Panc1 (cell line): ENCODE results near the gene RGS9.

Experiments used
- POLR2AphosphoS5 ChIP-seq: IDR thresholded peaks from 2 replicates; pipeline ENCODE4 v1.6.1; 2012; ENCODE audit warnings: mild to moderate bottlenecking, low read depth, low read length, moderate library complexity
- SIN3A ChIP-seq: IDR thresholded peaks from 2 replicates; pipeline ENCODE4 v1.6.1; 2012; ENCODE audit warnings: low read depth, mild to moderate bottlenecking, low read length, moderate library complexity, borderline replicate concordance; ENCODE audit not compliant: insufficient read depth
- TCF7L2 ChIP-seq: IDR thresholded peaks from 2 replicates; pipeline ENCODE4 v1.6.1; 2011; ENCODE audit warnings: mild to moderate bottlenecking, low read depth, low read length, inconsistent platforms
- TF ChIP-seq, protein P1 (sequence below): fragments of 450-650 bp; IDR thresholded peaks from 2 replicates; pipeline ENCODE4 v1.5.1; 2017; ENCODE audit warnings: mild to moderate bottlenecking
- TF ChIP-seq, protein P2 (sequence below), 2 experiments: IDR thresholded peaks; 2 replicates each; pipeline ENCODE4 v1.6.1; 2011 to 2012; ENCODE audit warnings: low read depth in 2 of 2, control low read depth in 1 of 2, low read length in 1 of 2, mild to moderate bottlenecking in 1 of 2, moderate library complexity in 1 of 2; ENCODE audit not compliant: insufficient read depth in 1 of 2

DNA sequence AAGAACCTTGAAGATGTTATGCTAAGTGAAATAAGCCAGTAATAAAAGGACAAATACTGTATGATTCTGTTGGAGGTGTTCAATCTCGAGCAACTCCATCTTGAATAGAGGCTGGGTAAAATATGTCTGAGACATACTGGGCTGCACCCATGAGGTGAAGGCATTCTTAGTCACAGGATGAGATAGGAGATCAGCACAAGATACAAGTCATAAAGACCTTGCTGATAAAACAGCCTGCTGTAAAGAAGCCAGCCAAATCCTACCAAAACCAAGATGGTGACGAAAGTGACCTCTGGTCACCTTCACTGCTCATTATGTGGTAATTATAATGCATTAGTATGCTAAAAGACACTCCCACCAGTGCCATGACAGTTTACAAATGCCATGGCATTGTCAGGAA lies 98.1 kb downstream of the RGS9 start:
- TF ChIP-seq, protein P1, sequence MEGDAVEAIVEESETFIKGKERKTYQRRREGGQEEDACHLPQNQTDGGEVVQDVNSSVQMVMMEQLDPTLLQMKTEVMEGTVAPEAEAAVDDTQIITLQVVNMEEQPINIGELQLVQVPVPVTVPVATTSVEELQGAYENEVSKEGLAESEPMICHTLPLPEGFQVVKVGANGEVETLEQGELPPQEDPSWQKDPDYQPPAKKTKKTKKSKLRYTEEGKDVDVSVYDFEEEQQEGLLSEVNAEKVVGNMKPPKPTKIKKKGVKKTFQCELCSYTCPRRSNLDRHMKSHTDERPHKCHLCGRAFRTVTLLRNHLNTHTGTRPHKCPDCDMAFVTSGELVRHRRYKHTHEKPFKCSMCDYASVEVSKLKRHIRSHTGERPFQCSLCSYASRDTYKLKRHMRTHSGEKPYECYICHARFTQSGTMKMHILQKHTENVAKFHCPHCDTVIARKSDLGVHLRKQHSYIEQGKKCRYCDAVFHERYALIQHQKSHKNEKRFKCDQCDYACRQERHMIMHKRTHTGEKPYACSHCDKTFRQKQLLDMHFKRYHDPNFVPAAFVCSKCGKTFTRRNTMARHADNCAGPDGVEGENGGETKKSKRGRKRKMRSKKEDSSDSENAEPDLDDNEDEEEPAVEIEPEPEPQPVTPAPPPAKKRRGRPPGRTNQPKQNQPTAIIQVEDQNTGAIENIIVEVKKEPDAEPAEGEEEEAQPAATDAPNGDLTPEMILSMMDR: no peak
- TF ChIP-seq SIN3A (no peak), POLR2AphosphoS5 (no peak), TCF7L2 (no peak)
- TF ChIP-seq, protein P2, sequence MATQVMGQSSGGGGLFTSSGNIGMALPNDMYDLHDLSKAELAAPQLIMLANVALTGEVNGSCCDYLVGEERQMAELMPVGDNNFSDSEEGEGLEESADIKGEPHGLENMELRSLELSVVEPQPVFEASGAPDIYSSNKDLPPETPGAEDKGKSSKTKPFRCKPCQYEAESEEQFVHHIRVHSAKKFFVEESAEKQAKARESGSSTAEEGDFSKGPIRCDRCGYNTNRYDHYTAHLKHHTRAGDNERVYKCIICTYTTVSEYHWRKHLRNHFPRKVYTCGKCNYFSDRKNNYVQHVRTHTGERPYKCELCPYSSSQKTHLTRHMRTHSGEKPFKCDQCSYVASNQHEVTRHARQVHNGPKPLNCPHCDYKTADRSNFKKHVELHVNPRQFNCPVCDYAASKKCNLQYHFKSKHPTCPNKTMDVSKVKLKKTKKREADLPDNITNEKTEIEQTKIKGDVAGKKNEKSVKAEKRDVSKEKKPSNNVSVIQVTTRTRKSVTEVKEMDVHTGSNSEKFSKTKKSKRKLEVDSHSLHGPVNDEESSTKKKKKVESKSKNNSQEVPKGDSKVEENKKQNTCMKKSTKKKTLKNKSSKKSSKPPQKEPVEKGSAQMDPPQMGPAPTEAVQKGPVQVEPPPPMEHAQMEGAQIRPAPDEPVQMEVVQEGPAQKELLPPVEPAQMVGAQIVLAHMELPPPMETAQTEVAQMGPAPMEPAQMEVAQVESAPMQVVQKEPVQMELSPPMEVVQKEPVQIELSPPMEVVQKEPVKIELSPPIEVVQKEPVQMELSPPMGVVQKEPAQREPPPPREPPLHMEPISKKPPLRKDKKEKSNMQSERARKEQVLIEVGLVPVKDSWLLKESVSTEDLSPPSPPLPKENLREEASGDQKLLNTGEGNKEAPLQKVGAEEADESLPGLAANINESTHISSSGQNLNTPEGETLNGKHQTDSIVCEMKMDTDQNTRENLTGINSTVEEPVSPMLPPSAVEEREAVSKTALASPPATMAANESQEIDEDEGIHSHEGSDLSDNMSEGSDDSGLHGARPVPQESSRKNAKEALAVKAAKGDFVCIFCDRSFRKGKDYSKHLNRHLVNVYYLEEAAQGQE (IDR thresholded peaks at IDR 0.05; ENCODE audit: insufficient read depth in 1 of 2, low read depth in 2 of 2, low read length in 1 of 2): no peak
